ENCODE measurements around the gene ACO1.

ACO1 gene

DNA sequence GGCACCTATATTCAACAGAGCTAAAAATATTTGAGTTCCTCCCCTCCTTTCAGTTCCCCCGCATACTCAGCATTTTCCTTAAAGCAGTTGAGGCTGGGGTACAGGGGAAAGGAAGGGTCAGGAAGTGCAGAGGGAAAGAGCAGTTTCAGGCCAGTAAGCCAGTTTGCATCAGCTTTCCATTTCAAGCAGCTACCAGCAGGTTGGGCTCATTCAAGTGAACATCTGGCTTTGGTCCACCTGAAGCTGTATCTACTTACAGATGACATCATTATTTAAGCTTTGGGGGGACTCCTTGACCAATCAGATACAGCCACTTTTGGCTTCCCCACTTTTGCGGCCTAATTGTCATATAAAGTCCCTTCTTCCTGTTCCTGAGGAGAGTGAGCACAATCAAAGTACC is 8.2 kb upstream of the ACO1 start:
- TF ChIP-seq SUZ12 (IDR thresholded peaks at IDR 0.05): no peak
- no peak for TF ChIP-seq FOXM1 (IDR thresholded peaks at IDR 0.05; ENCODE audit: borderline replicate concordance)
- TF ChIP-seq LEF1 (IDR thresholded peaks at IDR 0.05; ENCODE audit: borderline replicate concordance): no peak
- TF ChIP-seq, protein P1, sequence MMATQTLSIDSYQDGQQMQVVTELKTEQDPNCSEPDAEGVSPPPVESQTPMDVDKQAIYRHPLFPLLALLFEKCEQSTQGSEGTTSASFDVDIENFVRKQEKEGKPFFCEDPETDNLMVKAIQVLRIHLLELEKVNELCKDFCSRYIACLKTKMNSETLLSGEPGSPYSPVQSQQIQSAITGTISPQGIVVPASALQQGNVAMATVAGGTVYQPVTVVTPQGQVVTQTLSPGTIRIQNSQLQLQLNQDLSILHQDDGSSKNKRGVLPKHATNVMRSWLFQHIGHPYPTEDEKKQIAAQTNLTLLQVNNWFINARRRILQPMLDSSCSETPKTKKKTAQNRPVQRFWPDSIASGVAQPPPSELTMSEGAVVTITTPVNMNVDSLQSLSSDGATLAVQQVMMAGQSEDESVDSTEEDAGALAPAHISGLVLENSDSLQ (IDR thresholded peaks at IDR 0.05): no peak
- no peak for TF ChIP-seq FOXA1 (IDR thresholded peaks at IDR 0.05)
- TF ChIP-seq L3MBTL2 (conservative IDR thresholded peaks at IDR 0.05): no peak
- TF ChIP-seq SP1 (IDR thresholded peaks at IDR 0.05): no peak
- TF ChIP-seq TARDBP (IDR thresholded peaks at IDR 0.05): no peak
- TF ChIP-seq ARNT (IDR thresholded peaks at IDR 0.05): no peak
- TF ChIP-seq CTBP1 (IDR thresholded peaks at IDR 0.05; ENCODE audit: borderline replicate concordance): no peak
- TF ChIP-seq FOXK2 (IDR thresholded peaks at IDR 0.05): no peak
- no peak for TF ChIP-seq NFRKB (IDR thresholded peaks at IDR 0.05)
- TF ChIP-seq ZNF384 (IDR thresholded peaks at IDR 0.05): no peak
- TF ChIP-seq BHLHE40 (IDR thresholded peaks at IDR 0.05; ENCODE audit: borderline replicate concordance): no peak
- POLR2A ChIA-PET: no interaction called here

DNA sequence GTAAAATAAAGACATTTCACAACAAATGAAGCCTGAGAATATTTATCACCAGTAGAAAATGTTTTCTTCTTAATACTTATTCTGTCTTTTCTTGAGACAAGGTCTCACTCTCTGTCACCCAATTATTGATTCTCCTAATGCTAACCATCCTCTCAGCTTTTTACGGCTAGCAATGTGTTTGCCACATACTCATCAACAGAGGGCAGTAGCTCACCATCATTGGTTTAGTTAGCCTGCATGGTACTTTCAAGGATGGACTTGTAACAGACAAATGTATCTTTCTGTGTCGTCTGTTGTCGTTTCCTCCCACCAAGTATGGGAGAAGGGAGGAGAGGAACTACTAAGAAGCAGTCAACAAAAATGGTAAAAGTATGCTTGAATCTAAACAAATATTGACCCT is 5.9 kb upstream of the ACO1 start:
- peak; percentile 55 for DNase-seq (ENCODE audit: extremely low spot score)
- POLR2A ChIA-PET: interaction anchor here (1.1 to 2.3 kb wide), 2 partner anchors 194 to 211 kb away, joined by 3 to 13 read pairs; partner anchors contain the start of gene NDUFB6
- TF ChIP-seq SP1 (IDR thresholded peaks at IDR 0.05): no peak
- no peak for TF ChIP-seq TARDBP (IDR thresholded peaks at IDR 0.05)
- TF ChIP-seq CTBP1 (IDR thresholded peaks at IDR 0.05; ENCODE audit: borderline replicate concordance): 0 out of 2 replicates have a peak, but pooled peaks have one; percentile 57
- CTCF ChIA-PET: interaction anchor here (0.6 to 5.3 kb wide), 12 partner anchors 48 to 595 kb away, joined by 3 to 81 read pairs (median 4); partner anchors contain the start of gene RIGI

More for the DNA sequence above, 8.2 kb upstream of the ACO1 start:
- CTCF ChIA-PET: interaction anchor here (1.0 to 5.3 kb wide), 2 partner anchors 196 to 203 kb away, joined by 4 to 81 read pairs; no protein-coding TSS in a partner anchor
- DNase-seq (ENCODE audit: extremely low spot score): no peak

DNA sequence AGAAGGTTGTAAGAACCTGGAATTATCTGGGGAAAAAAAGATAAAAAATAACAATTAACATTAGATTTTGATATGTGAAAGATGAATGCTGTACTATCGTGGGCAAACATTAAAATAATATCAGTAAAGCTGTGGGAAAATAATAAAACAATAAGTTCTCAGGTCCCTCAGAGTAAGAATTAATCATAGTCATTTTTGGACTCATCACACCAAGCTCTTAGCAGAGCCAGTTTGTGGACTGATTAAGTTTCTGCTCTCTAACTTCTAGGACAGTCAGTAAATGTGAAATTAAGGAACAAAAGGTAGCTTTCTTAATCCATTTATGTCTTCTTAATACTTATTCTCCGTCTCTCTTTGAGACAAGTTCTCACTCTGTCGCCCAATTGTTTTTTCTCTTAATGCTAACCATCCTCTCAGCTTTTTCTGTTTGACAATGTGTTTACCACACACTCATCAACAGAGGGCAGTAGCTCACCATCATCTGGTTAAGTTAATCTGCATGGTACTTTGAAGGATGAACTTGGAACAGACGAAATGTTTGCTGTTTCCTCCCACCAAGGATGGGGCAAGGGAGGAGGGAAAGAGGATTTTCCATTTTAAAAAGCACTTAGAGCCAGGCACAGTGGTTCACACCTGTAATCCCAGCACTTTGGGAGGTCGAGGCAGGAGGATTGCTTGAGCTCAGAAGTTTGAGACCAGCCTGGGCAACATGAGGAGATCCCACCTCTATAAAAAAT is 5.3 kb upstream of the ACO1 start:
- TF ChIP-seq SUZ12 (IDR thresholded peaks at IDR 0.05) (no peak), TARDBP (IDR thresholded peaks at IDR 0.05) (no peak), NFRKB (IDR thresholded peaks at IDR 0.05) (no peak), BHLHE40 (IDR thresholded peaks at IDR 0.05; ENCODE audit: borderline replicate concordance) (no peak), FOXK2 (IDR thresholded peaks at IDR 0.05) (no peak), LEF1 (IDR thresholded peaks at IDR 0.05; ENCODE audit: borderline replicate concordance) (no peak), ZNF384 (IDR thresholded peaks at IDR 0.05) (no peak), FOXA1 (IDR thresholded peaks at IDR 0.05) (no peak), ELF4 (IDR thresholded peaks at IDR 0.05) (no peak), HDGF (IDR thresholded peaks at IDR 0.05; ENCODE audit: borderline replicate concordance) (no peak), ARNT (IDR thresholded peaks at IDR 0.05) (no peak), SP1 (IDR thresholded peaks at IDR 0.05) (no peak), L3MBTL2 (conservative IDR thresholded peaks at IDR 0.05) (no peak), FOXM1 (IDR thresholded peaks at IDR 0.05; ENCODE audit: borderline replicate concordance) (no peak), CTBP1 (IDR thresholded peaks at IDR 0.05; ENCODE audit: borderline replicate concordance) (no peak)
- TF ChIP-seq, protein P1 (IDR thresholded peaks at IDR 0.05): no peak
- DNase-seq (ENCODE audit: extremely low spot score): peak; percentile 63
- CTCF ChIA-PET: interaction anchor here (0.6 to 5.3 kb wide), 15 partner anchors 16 to 798 kb away, joined by 3 to 81 read pairs (median 5); partner anchors contain the start of gene RIGI
- POLR2A ChIA-PET: interaction anchor here (0.7 to 2.3 kb wide), 3 partner anchors 193 to 210 kb away, joined by 3 to 13 read pairs (median 3); partner anchors contain the start of gene NDUFB6

DNA sequence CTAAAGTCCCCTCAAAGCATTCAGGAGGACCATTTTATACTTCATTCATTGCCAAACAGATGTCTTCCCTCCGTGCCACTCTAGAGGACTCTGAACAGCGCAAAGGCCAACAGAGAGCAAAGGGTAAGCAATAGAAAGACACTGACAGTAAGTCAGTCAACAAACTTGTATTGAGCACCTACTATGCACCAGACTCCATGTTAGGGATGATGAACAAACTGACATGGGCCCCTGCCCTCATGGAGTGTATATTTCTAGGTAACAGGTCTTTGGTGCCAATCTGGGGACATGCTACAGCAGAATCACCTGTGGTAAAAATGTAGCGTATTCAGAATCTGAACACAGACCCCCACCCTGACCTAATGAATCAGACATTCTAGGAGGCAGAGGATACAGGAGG is 3.5 kb upstream of the ACO1 start:
- DNase-seq (ENCODE audit: extremely low spot score): no peak
- ChIA-PET CTCF (interaction anchor here (0.6 to 5.3 kb wide), 3 partner anchors 145 to 199 kb away, joined by 3 to 81 read pairs (median 18); partner anchors contain the start of gene RIGI), POLR2A (interaction anchor here (0.9 kb wide), 1 partner anchor 192 kb away, joined by 4 read pairs; the partner anchor contains the start of gene NDUFB6)
- TF ChIP-seq CTBP1 (IDR thresholded peaks at IDR 0.05; ENCODE audit: borderline replicate concordance): no peak
- no peak for TF ChIP-seq BHLHE40 (IDR thresholded peaks at IDR 0.05; ENCODE audit: borderline replicate concordance)

DNA sequence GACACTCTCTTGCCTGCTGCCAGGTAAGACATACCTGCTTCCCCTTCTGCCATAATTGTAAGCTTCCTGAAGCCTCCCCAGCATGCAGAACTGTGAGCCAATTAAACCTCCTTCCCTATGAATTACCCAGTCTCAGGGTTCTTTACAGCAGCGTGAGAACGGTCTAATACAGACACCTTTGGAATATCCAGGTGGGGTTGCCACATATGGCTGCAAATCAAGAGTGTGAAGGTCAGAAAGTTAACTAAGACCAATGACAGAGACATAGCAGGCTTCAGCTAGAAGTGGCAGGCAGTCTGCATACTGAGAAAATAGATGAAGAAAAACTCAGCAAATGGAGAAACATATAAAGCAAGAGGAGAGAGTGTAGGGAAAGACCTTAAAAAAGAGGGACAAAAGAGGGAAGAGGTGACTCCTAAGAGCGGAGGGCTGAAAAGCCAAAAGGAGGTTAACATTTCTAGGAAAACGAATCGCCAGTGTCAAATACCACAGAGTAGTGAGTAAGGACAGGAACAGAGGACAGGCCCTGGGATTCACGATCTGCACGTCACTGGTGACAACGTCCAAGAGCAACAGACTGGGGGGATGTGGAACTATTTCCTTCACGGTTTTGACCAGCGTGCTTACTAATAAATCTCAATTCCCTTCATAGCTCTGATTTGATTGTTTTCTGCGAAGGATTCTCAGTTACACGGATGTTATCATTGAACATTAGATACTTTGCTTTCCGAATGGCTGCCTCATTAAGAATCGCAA is 1.7 kb upstream of the ACO1 start:
- TF ChIP-seq ELF4 (IDR thresholded peaks at IDR 0.05) (no peak), CTBP1 (IDR thresholded peaks at IDR 0.05; ENCODE audit: borderline replicate concordance) (no peak), TARDBP (IDR thresholded peaks at IDR 0.05) (no peak), FOXM1 (IDR thresholded peaks at IDR 0.05; ENCODE audit: borderline replicate concordance) (no peak), LEF1 (IDR thresholded peaks at IDR 0.05; ENCODE audit: borderline replicate concordance) (no peak), FOXK2 (IDR thresholded peaks at IDR 0.05) (no peak), BHLHE40 (IDR thresholded peaks at IDR 0.05; ENCODE audit: borderline replicate concordance) (no peak), HDGF (IDR thresholded peaks at IDR 0.05; ENCODE audit: borderline replicate concordance) (no peak), SP1 (IDR thresholded peaks at IDR 0.05) (no peak), ARNT (IDR thresholded peaks at IDR 0.05) (no peak)
- TF ChIP-seq, protein P1 (IDR thresholded peaks at IDR 0.05): no peak
- CTCF ChIA-PET: interaction anchor here (1.2 to 1.3 kb wide), 2 partner anchors 13 to 45 kb away, joined by 3 read pairs; no protein-coding TSS in a partner anchor
- no peak for DNase-seq (ENCODE audit: extremely low spot score)
- POLR2A ChIA-PET: no interaction called here

Data from HEK293T (cell line).